GM12878 (cell line): ENCODE data around the gene SMPDL3B. TPM values are rescaled to one million over a fixed set of nuclear protein-coding genes. Genes with fewer than 3 reads are reported as not detected.

Experiments
- BACH1 ChIP-seq: fragments of 450-650 bp; IDR thresholded peaks from 2 replicates; pipeline ENCODE4 v1.6.1; 2017; ENCODE audit warnings: mild to moderate bottlenecking, borderline replicate concordance
- CHD2 ChIP-seq: IDR thresholded peaks from 2 replicates; pipeline ENCODE4 v1.6.1; 2011; ENCODE audit warnings: low read depth, low read length, improper control_type of control experiment, borderline replicate concordance
- CREM ChIP-seq: IDR thresholded peaks from 2 replicates; pipeline ENCODE4 v1.6.1; 2014; ENCODE audit warnings: antibody characterized with exemption, low read depth
- ESRRA ChIP-seq: IDR thresholded peaks from 2 replicates; pipeline ENCODE4 v1.6.1; 2012; ENCODE audit warnings: mild to moderate bottlenecking, low read length, improper control_type of control experiment
- EZH2 ChIP-seq: IDR thresholded peaks from 2 replicates; pipeline ENCODE4 v1.6.1; 2012; ENCODE audit warnings: low read depth, mild to moderate bottlenecking, control low read depth, inconsistent platforms, low read length, borderline replicate concordance; ENCODE audit not compliant: control insufficient read depth
- GABPA ChIP-seq: IDR thresholded peaks from 2 replicates; pipeline ENCODE4 v1.6.1; 2014; ENCODE audit warnings: antibody characterized with exemption, low read depth, mild to moderate bottlenecking, inconsistent platforms
- IKZF1 ChIP-seq: fragments of 450-650 bp; conservative IDR thresholded peaks from 2 replicates; pipeline ENCODE4 v1.6.1; 2017; ENCODE audit warnings: antibody characterized with exemption, mild to moderate bottlenecking
- IRF3 ChIP-seq: fragments of 450-650 bp; IDR thresholded peaks from 2 replicates; pipeline ENCODE4 v1.6.1; 2014; ENCODE audit warnings: mild to moderate bottlenecking
- JUNB ChIP-seq: IDR thresholded peaks from 2 replicates; pipeline ENCODE4 v1.6.1; 2016; ENCODE audit warnings: antibody characterized with exemption, mild to moderate bottlenecking
- MYC ChIP-seq: IDR thresholded peaks from 2 replicates; pipeline ENCODE4 v1.6.1; 2011; ENCODE audit warnings: mild to moderate bottlenecking, low read length, moderate library complexity, inconsistent platforms; ENCODE audit not compliant: insufficient read depth, insufficient replicate concordance, insufficient read length, severe bottlenecking
- PAX8 ChIP-seq: fragments of 450-650 bp; IDR thresholded peaks from 2 replicates; pipeline ENCODE4 v1.6.1; 2017; ENCODE audit warnings: mild to moderate bottlenecking, moderate library complexity
- PML ChIP-seq: IDR thresholded peaks from 2 replicates; pipeline ENCODE4 v1.6.1; 2012; ENCODE audit warnings: low read length, inconsistent platforms
- RBBP5 ChIP-seq: fragments of 200-600 bp; sonication (generic); conservative IDR thresholded peaks from 2 replicates; pipeline ENCODE4 v1.6.1; 2016
- SPI1 ChIP-seq: IDR thresholded peaks from 2 replicates; pipeline ENCODE4 v1.6.1; 2011; ENCODE audit warnings: low read depth, mild to moderate bottlenecking, low read length, moderate library complexity, borderline replicate concordance; ENCODE audit not compliant: insufficient read depth
- SRF ChIP-seq, 2 experiments: IDR thresholded peaks; 2 replicates each; pipeline ENCODE4 v1.6.1; 2011; ENCODE audit warnings: low read depth in 2 of 2, low read length in 2 of 2, mild to moderate bottlenecking in 1 of 2, moderate library complexity in 1 of 2
- STAT3 ChIP-seq: IDR thresholded peaks from 2 replicates; pipeline ENCODE4 v1.6.1; 2011; ENCODE audit warnings: low read depth, low read length, improper control_type of control experiment
- ZBTB33 ChIP-seq: fragments of 450-650 bp; IDR thresholded peaks from 2 replicates; pipeline ENCODE4 v1.6.1; 2017; ENCODE audit warnings: mild to moderate bottlenecking
- ZNF274 ChIP-seq: IDR thresholded peaks from one replicate; pipeline ENCODE4 v1.8.0; 2011; ENCODE audit not compliant: insufficient read length, insufficient read depth
- polyA plus RNA-seq, 11 experiments: library from polyadenylated mRNA; depleted of rRNA in 4 of 11; unstranded in 6 of 11; stranded (reverse) in 5 of 11; fragments of >200 nt; fragmentation: Nextera tagmentation in 4 of 11; fragmentation: Illumina TruSeq in 1 of 11; extraction: Ambion mirVana in 4 of 11; extraction: Trizol in 1 of 11; gene quantifications; 1 replicate in 1 of 11; 2 replicates in 10 of 11; pipeline versions ENCODE4 v1.2.1 to v1.2.3, GENCODE V29; 2011 to 2016; ENCODE audit warnings: inconsistent platforms in 2 of 11, missing spikeins in 2 of 11, low read depth in 1 of 11
- total RNA-seq, 4 experiments: library from RNA; depleted of rRNA in 3 of 4; stranded (reverse); fragments of >200 nt in 3 of 4; fragmentation: Illumina TruSeq in 1 of 4; extraction: Trizol in 1 of 4; gene quantifications; 2 replicates each; pipeline versions ENCODE4 v1.2.1 to v1.2.3, GENCODE V29; 2013 to 2021
- TF ChIP-seq, protein P1 (sequence below): IDR thresholded peaks from 2 replicates; pipeline ENCODE4 v1.6.1; 2012; ENCODE audit warnings: improper control_type of control experiment, low read depth, low read length; ENCODE audit not compliant: insufficient replicate concordance
- TF ChIP-seq, protein P2 (sequence below): fragments of 150-350 bp; IDR thresholded peaks from 2 replicates; pipeline ENCODE4 v1.6.1; 2014; ENCODE audit warnings: mild to moderate bottlenecking, low read depth, low read length

The SMPDL3B gene
- total and polyA plus RNA-seq, 10 of the 15 experiments (the other 5 are each of a cell fraction or from before 2014, with no cell fraction given) = 0.56 to 2.7 (median 1.0) TPM

- no peak for TF ChIP-seq ZNF274
- TF ChIP-seq IKZF1 = peak; percentile 87
- TF ChIP-seq SPI1 = peak; percentile 78
- TF ChIP-seq GABPA = no peak
- TF ChIP-seq PAX8 = no peak
- TF ChIP-seq RBBP5 = no peak
- TF ChIP-seq CREM = no peak
- no peak; the same call in 1 of the 2 replicates for TF ChIP-seq BACH1
- no peak for TF ChIP-seq MYC
- TF ChIP-seq, protein P1, sequence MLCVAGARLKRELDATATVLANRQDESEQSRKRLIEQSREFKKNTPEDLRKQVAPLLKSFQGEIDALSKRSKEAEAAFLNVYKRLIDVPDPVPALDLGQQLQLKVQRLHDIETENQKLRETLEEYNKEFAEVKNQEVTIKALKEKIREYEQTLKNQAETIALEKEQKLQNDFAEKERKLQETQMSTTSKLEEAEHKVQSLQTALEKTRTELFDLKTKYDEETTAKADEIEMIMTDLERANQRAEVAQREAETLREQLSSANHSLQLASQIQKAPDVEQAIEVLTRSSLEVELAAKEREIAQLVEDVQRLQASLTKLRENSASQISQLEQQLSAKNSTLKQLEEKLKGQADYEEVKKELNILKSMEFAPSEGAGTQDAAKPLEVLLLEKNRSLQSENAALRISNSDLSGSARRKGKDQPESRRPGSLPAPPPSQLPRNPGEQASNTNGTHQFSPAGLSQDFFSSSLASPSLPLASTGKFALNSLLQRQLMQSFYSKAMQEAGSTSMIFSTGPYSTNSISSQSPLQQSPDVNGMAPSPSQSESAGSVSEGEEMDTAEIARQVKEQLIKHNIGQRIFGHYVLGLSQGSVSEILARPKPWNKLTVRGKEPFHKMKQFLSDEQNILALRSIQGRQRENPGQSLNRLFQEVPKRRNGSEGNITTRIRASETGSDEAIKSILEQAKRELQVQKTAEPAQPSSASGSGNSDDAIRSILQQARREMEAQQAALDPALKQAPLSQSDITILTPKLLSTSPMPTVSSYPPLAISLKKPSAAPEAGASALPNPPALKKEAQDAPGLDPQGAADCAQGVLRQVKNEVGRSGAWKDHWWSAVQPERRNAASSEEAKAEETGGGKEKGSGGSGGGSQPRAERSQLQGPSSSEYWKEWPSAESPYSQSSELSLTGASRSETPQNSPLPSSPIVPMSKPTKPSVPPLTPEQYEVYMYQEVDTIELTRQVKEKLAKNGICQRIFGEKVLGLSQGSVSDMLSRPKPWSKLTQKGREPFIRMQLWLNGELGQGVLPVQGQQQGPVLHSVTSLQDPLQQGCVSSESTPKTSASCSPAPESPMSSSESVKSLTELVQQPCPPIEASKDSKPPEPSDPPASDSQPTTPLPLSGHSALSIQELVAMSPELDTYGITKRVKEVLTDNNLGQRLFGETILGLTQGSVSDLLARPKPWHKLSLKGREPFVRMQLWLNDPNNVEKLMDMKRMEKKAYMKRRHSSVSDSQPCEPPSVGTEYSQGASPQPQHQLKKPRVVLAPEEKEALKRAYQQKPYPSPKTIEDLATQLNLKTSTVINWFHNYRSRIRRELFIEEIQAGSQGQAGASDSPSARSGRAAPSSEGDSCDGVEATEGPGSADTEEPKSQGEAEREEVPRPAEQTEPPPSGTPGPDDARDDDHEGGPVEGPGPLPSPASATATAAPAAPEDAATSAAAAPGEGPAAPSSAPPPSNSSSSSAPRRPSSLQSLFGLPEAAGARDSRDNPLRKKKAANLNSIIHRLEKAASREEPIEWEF = no peak
- no peak for TF ChIP-seq ESRRA
- TF ChIP-seq JUNB = no peak
- TF ChIP-seq ZBTB33 = no peak
- TF ChIP-seq IRF3 = no peak
- TF ChIP-seq CHD2 = no peak
- no peak for TF ChIP-seq SRF (IDR thresholded peaks at IDR 0.05; ENCODE audit: low read depth in 2 of 2, low read length in 2 of 2)
- TF ChIP-seq, protein P2, sequence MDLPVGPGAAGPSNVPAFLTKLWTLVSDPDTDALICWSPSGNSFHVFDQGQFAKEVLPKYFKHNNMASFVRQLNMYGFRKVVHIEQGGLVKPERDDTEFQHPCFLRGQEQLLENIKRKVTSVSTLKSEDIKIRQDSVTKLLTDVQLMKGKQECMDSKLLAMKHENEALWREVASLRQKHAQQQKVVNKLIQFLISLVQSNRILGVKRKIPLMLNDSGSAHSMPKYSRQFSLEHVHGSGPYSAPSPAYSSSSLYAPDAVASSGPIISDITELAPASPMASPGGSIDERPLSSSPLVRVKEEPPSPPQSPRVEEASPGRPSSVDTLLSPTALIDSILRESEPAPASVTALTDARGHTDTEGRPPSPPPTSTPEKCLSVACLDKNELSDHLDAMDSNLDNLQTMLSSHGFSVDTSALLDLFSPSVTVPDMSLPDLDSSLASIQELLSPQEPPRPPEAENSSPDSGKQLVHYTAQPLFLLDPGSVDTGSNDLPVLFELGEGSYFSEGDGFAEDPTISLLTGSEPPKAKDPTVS = no peak
- no peak for TF ChIP-seq PML
- TF ChIP-seq STAT3 = no peak; the same call in 1 of the 2 replicates
- TF ChIP-seq EZH2 = no peak
Observed at GRCh38 chr1:27887215-27888021, 47.4 kb upstream of the SMPDL3B start (continued).
